HepG2 (cell line): ENCODE data around the gene PTMA. TPM values are rescaled to one million over a fixed set of nuclear protein-coding genes. Genes with fewer than 3 reads are reported as not detected.

Experiments used
- AGO2 ChIP-seq: fragments of 200-400 bp; formaldehyde crosslinking; optimal IDR thresholded peaks from 2 replicates; pipeline ENCODE3; 2017; ENCODE audit warnings: mild to moderate bottlenecking, low read depth, low read length, moderate library complexity
- DBP ChIP-seq: sonication (generic); formaldehyde crosslinking; IDR thresholded peaks from 2 replicates; pipeline ENCODE4 v1.4.0; 2020; ENCODE audit warnings: missing genetic modification reagents; ENCODE audit errors: not compliant biosample characterization
- ESRRA ChIP-seq: sonication (generic); formaldehyde crosslinking; IDR thresholded peaks from 2 replicates; pipeline ENCODE4 v1.5.1; 2020; ENCODE audit warnings: mild to moderate bottlenecking, low read depth, missing genetic modification reagents
- HNF1B ChIP-seq: sonication (generic); formaldehyde crosslinking; IDR thresholded peaks from 2 replicates; pipeline ENCODE4 v1.5.1; 2020; ENCODE audit warnings: mild to moderate bottlenecking, moderate library complexity, missing genetic modification reagents
- MLXIP ChIP-seq: sonication (generic); formaldehyde crosslinking; IDR thresholded peaks from 2 replicates; pipeline ENCODE4 v1.9.0; 2021; ENCODE audit warnings: missing genetic modification reagents, borderline replicate concordance
- PRPF4 ChIP-seq: fragments of 200-400 bp; formaldehyde crosslinking; IDR thresholded peaks from 2 replicates; pipeline ENCODE4 v1.6.1; 2016; ENCODE audit warnings: low read length, low read depth; ENCODE audit not compliant: poor library complexity, severe bottlenecking
- SMAD3 ChIP-seq: sonication (generic); formaldehyde crosslinking; IDR thresholded peaks from 2 replicates; pipeline ENCODE4 v1.4.0; 2020; ENCODE audit warnings: missing genetic modification reagents
- TBP ChIP-seq: sonication (generic); formaldehyde crosslinking; IDR thresholded peaks from 2 replicates; pipeline ENCODE4 v1.5.0; 2020; ENCODE audit warnings: missing genetic modification reagents
- ZBTB40 ChIP-seq, 2 experiments: fragments of 450-650 bp in 1 of 2; sonication (generic) in 1 of 2; formaldehyde crosslinking in 1 of 2; IDR thresholded peaks; 2 replicates each; pipeline versions ENCODE4 v1.6.1 to v1.8.0; 2016 to 2022; ENCODE audit warnings: antibody characterized with exemption in 1 of 2, mild to moderate bottlenecking in 1 of 2, missing genetic modification reagents in 1 of 2
- ZNF362 ChIP-seq: sonication (generic); formaldehyde crosslinking; IDR thresholded peaks from 2 replicates; pipeline ENCODE4 v1.4.0; 2020; ENCODE audit warnings: missing genetic modification reagents, mild to moderate bottlenecking, borderline replicate concordance
- ZNF720 ChIP-seq: sonication (generic); formaldehyde crosslinking; IDR thresholded peaks from 2 replicates; pipeline ENCODE4 v1.4.0; 2020; ENCODE audit warnings: missing genetic modification reagents
- ZNF792 ChIP-seq: IDR thresholded peaks from 2 replicates; pipeline ENCODE4 v1.6.1; 2016
- polyA plus RNA-seq, 8 experiments: library from polyadenylated mRNA; depleted of rRNA in 3 of 8; stranded (reverse) in 7 of 8; unstranded in 1 of 8; fragments of >200 nt; fragmentation: Illumina TruSeq in 4 of 8; extraction: Trizol in 4 of 8; gene quantifications; 2 replicates each; pipeline versions ENCODE4 v1.2.1 to v1.2.3, GENCODE V29; 2011 to 2016; ENCODE audit warnings: low read depth in 4 of 8, missing spikeins in 1 of 8, mixed read lengths in 1 of 8; ENCODE audit not compliant: insufficient read depth in 1 of 8
- total RNA-seq, 5 experiments: library from RNA; depleted of rRNA; stranded (reverse); fragments of >200 nt; fragmentation: Illumina TruSeq; extraction: Trizol; gene quantifications; 2 replicates each; pipeline ENCODE4 v1.2.3, GENCODE V29; 2016; ENCODE audit warnings: low read depth in 1 of 5

The PTMA gene
- total and polyA plus RNA-seq, 2 of the 13 experiments (the other 11 are each of a cell fraction or from before 2014, with no cell fraction given): 190 to 1,086 TPM

- TF ChIP-seq HNF1B (CRISPR knock-in tag) (peak; percentile 8; the same call in 1 of the 2 replicates), PRPF4 (no peak), SMAD3 (CRISPR knock-in tag) (no peak), ZNF362 (CRISPR knock-in tag) (no peak), ZNF792 (no peak), ZBTB40 (IDR thresholded peaks at IDR 0.05) (no peak), ZBTB40 (CRISPR knock-in tag; IDR thresholded peaks at IDR 0.05) (no peak), ESRRA (no peak), TBP (CRISPR knock-in tag) (no peak), ZNF720 (CRISPR knock-in tag) (no peak), MLXIP (CRISPR knock-in tag) (no peak), AGO2 (peak; percentile 61), DBP (CRISPR knock-in tag) (no peak)
Measured at GRCh38 chr2:231711677-231712450, 3.5 kb downstream of the PTMA start (continued).
